B cell (primary cell): ENCODE data around the gene RASD1. TPM values are rescaled to one million over a fixed set of nuclear protein-coding genes. Genes with fewer than 3 reads are reported as not detected.

Experiments
- ATAC-seq: fragments of 200-7000 bp; cut with Tn5 transposase; one replicate; pipeline ENCODE4 v1.10.0; 2021; ENCODE audit warnings: low read depth, mild to moderate bottlenecking, moderate number of reproducible peaks, moderate library complexity
- CTCF ChIA-PET: fragments of 350-600 bp; sonication (Branson Sonifier 250); formaldehyde crosslinking; loops from one replicate; lab custom pipeline; 2021; ENCODE audit warnings: antibody characterized with exemption, inconsistent platforms; lab: Charles Lee
- POLR2A ChIA-PET: fragments of 350-600 bp; sonication (Branson Sonifier 250); formaldehyde crosslinking; loops from one replicate; lab custom pipeline; 2021; ENCODE audit warnings: antibody characterized with exemption; lab: Charles Lee
- DNase-seq: peaks from one replicate; pipeline ENCODE4 v3.0.0; 2013
- H2AFZ ChIP-seq: 2 replicates; pipeline ENCODE4 v1.6.1; 2012; ENCODE audit warnings: mild to moderate bottlenecking, low read depth, low read length; ENCODE audit not compliant: insufficient read depth, poor library complexity, severe bottlenecking
- H3K27ac ChIP-seq, 2 donors: 1 replicate in 1 of 2; 2 replicates in 1 of 2; pipeline ENCODE4 v1.5.1; 2012 to 2013; ENCODE audit warnings: low read length in 2 of 2, mild to moderate bottlenecking in 2 of 2, moderate library complexity in 1 of 2
- H3K27me3 ChIP-seq, 4 experiments: fragments of 200-600 bp in 1 of 4; sonication (generic) in 1 of 4; replicated peaks in 1 of 4; 1 replicate in 2 of 4; 2 replicates in 2 of 4; pipeline versions ENCODE4 v1.6.1 to v1.7.0; 2013 to 2016; ENCODE audit warnings: low read length in 3 of 4, mild to moderate bottlenecking in 2 of 4, mixed read lengths in 1 of 4, moderate library complexity in 1 of 4; ENCODE audit not compliant: insufficient read depth in 4 of 4, control insufficient read depth in 3 of 4; ENCODE audit errors: control extremely low read depth in 1 of 4
- H3K36me3 ChIP-seq, 2 experiments: replicated peaks in 1 of 2; 1 replicate in 1 of 2; 2 replicates in 1 of 2; pipeline versions ENCODE4 v1.6.1 to v1.7.1; 2013; ENCODE audit warnings: low read length in 1 of 2; ENCODE audit not compliant: insufficient read depth in 2 of 2, control insufficient read depth in 1 of 2; ENCODE audit errors: control extremely low read depth in 1 of 2, extremely low read depth in 1 of 2
- H3K4me1 ChIP-seq, 2 donors: fragments of 200-600 bp in 1 of 2; sonication (generic) in 1 of 2; 1 replicate in 1 of 2; 2 replicates in 1 of 2; pipeline versions ENCODE4 v1.5.1 to v1.6.1; 2013 to 2017; ENCODE audit warnings: low read length in 2 of 2; ENCODE audit not compliant: control insufficient read depth in 2 of 2, insufficient read depth in 2 of 2
- H3K4me2 ChIP-seq: replicated peaks from 2 replicates; pipeline ENCODE3; 2012; ENCODE audit warnings: mild to moderate bottlenecking, low read depth, low read length; ENCODE audit not compliant: poor library complexity, severe bottlenecking
- H3K4me3 ChIP-seq, 5 experiments: fragments of 200-600 bp in 1 of 5; sonication (generic) in 1 of 5; 1 replicate in 3 of 5; 2 replicates in 2 of 5; pipeline versions ENCODE4 v1.5.1 to v1.7.0; 2011 to 2016; ENCODE audit warnings: low read length in 4 of 5, mild to moderate bottlenecking in 4 of 5, low read depth in 2 of 5, control low read depth in 1 of 5, moderate library complexity in 1 of 5; ENCODE audit not compliant: insufficient read depth in 1 of 5; ENCODE audit errors: control extremely low read depth in 1 of 5, extremely low read depth in 1 of 5
- H3K79me2 ChIP-seq: fragments of 200-600 bp; sonication (generic); one replicate; pipeline ENCODE4 v1.6.0; 2016; ENCODE audit warnings: low read length; ENCODE audit not compliant: control insufficient read depth, insufficient read depth
- H3K9ac ChIP-seq: fragments of 200-600 bp; sonication (generic); 2 replicates; pipeline ENCODE4 v1.6.1; 2017; ENCODE audit warnings: mild to moderate bottlenecking, low read length, moderate library complexity
- H3K9me3 ChIP-seq, 3 donors: one replicate each; pipeline versions ENCODE4 v1.6.1 to v1.7.1; 2013; ENCODE audit warnings: low read length in 2 of 3; ENCODE audit not compliant: control insufficient read depth in 2 of 3, insufficient read depth in 1 of 3; ENCODE audit errors: control extremely low read depth in 1 of 3
- H4K20me1 ChIP-seq: 2 replicates; pipeline ENCODE4 v1.6.0; 2012; ENCODE audit warnings: mild to moderate bottlenecking, low read length; ENCODE audit not compliant: insufficient read depth, control insufficient read depth, poor library complexity, severe bottlenecking
- H3K27ac Mint-ChIP-seq: one replicate; pipeline ENCODE4 v1.8.0; 2021; ENCODE audit warnings: mixed read lengths
- H3K27me3 Mint-ChIP-seq: one replicate; pipeline ENCODE4 v1.8.0; 2021; ENCODE audit warnings: mixed read lengths
- H3K4me1 Mint-ChIP-seq: one replicate; pipeline ENCODE4 v1.8.0; 2021; ENCODE audit warnings: mixed read lengths
- H3K4me3 Mint-ChIP-seq: one replicate; pipeline ENCODE4 v1.8.0; 2021; ENCODE audit warnings: mixed read lengths
- H3K9me3 Mint-ChIP-seq: one replicate; pipeline ENCODE4 v1.8.0; 2022; ENCODE audit warnings: mixed read lengths; ENCODE audit not compliant: insufficient read depth
- EZH2 ChIP-seq: IDR thresholded peaks from 2 replicates; pipeline ENCODE4 v1.6.1; 2012; ENCODE audit warnings: borderline replicate concordance, low read depth, mild to moderate bottlenecking, moderate library complexity, low read length; ENCODE audit not compliant: insufficient read depth, poor library complexity, severe bottlenecking
- WGBS: methylation state at CpG from one replicate; pipeline ENCODE4 v1.1.5; 2013; ENCODE audit warnings: missing lambda C conversion rate; ENCODE audit not compliant: insufficient coverage; 5-methylcytosine and 5-hydroxymethylcytosine counted together
- intact Hi-C: fragments of 100-400 bp; cut with micrococcal nuclease; formaldehyde crosslinking; loops from one replicate; pipeline ENCODE4 v1.10.0; 2022
- polyA plus RNA-seq: library from polyadenylated mRNA; depleted of rRNA; stranded (reverse); fragments of >200 nt; gene quantifications from 2 replicates; pipeline ENCODE4 v1.2.3, GENCODE V29; 2012
- total RNA-seq, 2 donors: library from RNA; stranded (reverse); fragments of 120-200 nt in 1 of 2; gene quantifications; 1 replicate in 1 of 2; 2 replicates in 1 of 2; pipeline versions ENCODE4 v1.2.3 to v1.2.4, GENCODE V29; 2013 to 2022
- TF ChIP-seq, protein P1 (sequence below): fragments of 200-600 bp; IDR thresholded peaks from one replicate; pipeline ENCODE4 v1.8.0; 2022; ENCODE audit warnings: antibody characterized with exemption, mild to moderate bottlenecking

Gene RASD1
- total and polyA plus RNA-seq, 2 donors (not counting 1 experiment from before 2014, with no cell fraction given): 0.95 to 3.2 TPM

DNA sequence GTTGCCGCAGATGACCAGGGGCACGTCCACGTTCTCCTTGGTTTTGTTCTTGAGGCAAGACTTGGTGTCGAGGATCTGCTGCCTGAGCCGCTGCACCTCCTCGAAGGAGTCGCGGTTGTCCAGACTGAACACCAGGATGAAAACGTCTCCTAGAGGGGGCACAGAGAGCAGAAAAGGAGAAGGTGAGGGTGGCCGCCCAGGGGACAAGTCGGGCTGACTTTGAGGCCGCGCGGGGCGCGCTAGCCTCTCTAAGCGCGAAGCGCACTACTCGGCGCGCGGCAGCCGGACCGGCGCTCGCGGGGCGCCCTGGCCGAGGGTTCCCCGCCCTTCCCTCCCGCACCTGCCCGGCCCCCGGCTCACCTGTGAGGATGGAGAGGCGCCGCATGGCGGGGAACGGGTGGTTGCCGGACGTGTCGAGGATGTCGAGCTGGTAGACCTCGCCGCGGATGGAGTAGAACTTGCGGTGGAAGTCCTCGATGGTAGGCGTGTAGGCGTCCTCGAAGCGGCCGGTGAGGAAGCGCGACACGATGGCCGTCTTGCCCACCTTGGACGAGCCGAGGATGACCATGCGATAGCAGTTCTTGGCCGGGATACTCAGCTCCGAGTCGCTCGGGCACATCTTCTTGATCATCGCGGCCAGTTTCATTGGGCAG lies 533 bp downstream of the RASD1 start:
- peak; percentile 58 for DNase-seq
- CTCF ChIA-PET: interaction anchor here (1.0 to 4.1 kb wide), 8 partner anchors 12 to 211 kb away, joined by 3 to 121 read pairs (median 4); no protein-coding TSS in a partner anchor
- peaks cover 22% of the 10 kb centered on the region for H3K4me1 Mint-ChIP-seq
- Histone ChIP-seq H3K27ac (no peak overlapping the region), H3K9me3 (peaks cover 0 to 5% (median 0%) of the 10 kb centered on the region in 3 donors), H3K4me3 (peak overlapping the region; percentile 42 to 67 (median 58)), H3K4me1 (peaks cover 24% of the 10 kb centered on the region in 2 donors), H3K9ac (peak overlapping the region; percentile 72), H3K36me3 (peaks cover 0 to 11% of the 10 kb centered on the region in 2 experiments), H3K4me2 (peak overlapping the region; percentile 100), H3K79me2 (no peaks in the 10 kb centered on the region), H2AFZ (peak overlapping the region; percentile 70), H3K27me3 (peaks cover 0 to 29% (median 6%) of the 10 kb centered on the region in 4 experiments), H4K20me1 (peaks cover 8% of the 10 kb centered on the region)
- H3K27ac Mint-ChIP-seq: no peak overlapping the region
- H3K27me3 Mint-ChIP-seq: peaks cover 5% of the 10 kb centered on the region
- H3K9me3 Mint-ChIP-seq: no peaks in the 10 kb centered on the region
- WGBS: under 1% methylated on average over 65 of the region's 65 CpGs
- TF ChIP-seq, protein P1, sequence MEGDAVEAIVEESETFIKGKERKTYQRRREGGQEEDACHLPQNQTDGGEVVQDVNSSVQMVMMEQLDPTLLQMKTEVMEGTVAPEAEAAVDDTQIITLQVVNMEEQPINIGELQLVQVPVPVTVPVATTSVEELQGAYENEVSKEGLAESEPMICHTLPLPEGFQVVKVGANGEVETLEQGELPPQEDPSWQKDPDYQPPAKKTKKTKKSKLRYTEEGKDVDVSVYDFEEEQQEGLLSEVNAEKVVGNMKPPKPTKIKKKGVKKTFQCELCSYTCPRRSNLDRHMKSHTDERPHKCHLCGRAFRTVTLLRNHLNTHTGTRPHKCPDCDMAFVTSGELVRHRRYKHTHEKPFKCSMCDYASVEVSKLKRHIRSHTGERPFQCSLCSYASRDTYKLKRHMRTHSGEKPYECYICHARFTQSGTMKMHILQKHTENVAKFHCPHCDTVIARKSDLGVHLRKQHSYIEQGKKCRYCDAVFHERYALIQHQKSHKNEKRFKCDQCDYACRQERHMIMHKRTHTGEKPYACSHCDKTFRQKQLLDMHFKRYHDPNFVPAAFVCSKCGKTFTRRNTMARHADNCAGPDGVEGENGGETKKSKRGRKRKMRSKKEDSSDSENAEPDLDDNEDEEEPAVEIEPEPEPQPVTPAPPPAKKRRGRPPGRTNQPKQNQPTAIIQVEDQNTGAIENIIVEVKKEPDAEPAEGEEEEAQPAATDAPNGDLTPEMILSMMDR: no peak
- intact Hi-C loops: loop anchor here (1.0 to 5.0 kb wide), 6 partner anchors 18 to 542 kb away; partner anchors contain the start of genes ATPAF2, GID4 and PEMT
- peak overlapping the region; percentile 92 for H3K4me3 Mint-ChIP-seq
- POLR2A ChIA-PET: no interaction called here
- ATAC-seq: no peak

DNA sequence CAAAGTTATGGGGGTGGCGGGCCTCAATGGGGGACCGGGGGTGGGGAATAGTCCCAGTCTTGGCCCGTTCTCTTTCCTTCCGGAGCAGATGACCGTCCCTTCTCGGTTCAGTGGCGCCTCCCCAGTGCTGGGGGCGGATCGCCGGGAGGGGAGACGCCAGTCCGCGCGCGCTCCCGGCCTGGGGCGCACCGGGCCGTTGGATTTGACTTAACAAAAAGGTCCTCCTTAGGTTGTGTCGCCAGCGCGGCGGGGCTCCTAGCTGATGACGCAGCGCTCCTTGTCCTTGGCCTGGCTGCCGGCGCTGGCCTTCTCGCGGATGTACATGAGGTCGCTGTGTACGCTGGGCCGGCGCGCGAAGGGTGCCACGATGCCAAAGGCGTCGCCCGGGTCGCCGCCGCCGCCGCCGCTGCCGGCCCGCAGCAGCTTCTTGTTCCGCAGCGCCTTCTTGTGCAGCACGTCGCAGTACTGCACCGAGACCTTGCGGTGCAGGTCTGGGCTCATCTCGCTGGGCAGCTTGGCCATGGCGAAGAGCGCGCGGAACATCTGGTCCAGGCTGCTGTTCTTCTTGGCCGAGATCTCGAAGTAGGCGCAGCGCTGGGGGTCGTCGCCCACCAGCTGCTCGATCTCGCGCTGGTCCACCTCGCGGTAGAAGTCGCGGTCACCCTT lies 1.2 kb downstream of the RASD1 start:
- WGBS: 3% methylated on average over 71 of the region's 71 CpGs
- Mint-ChIP-seq H3K27me3 (peaks cover 5% of the 10 kb centered on the region), H3K4me1 (peaks cover 22% of the 10 kb centered on the region), H3K4me3 (peak overlapping the region; percentile 92), H3K27ac (no peak overlapping the region), H3K9me3 (no peaks in the 10 kb centered on the region)
- Histone ChIP-seq H3K4me1 (peaks cover 24% of the 10 kb centered on the region in 2 donors), H3K4me3 (peak overlapping the region in 4 of 5 experiments; percentile 8 to 67 (median 15)), H3K9ac (peak overlapping the region; percentile 72), H2AFZ (peak overlapping the region; percentile 70), H3K4me2 (peak overlapping the region; percentile 100), H3K36me3 (peaks cover 0 to 11% of the 10 kb centered on the region in 2 experiments), H3K27me3 (peaks cover 0 to 29% (median 6%) of the 10 kb centered on the region in 4 experiments), H3K9me3 (peaks cover 0 to 5% (median 0%) of the 10 kb centered on the region in 3 donors), H4K20me1 (peaks cover 8% of the 10 kb centered on the region), H3K79me2 (no peaks in the 10 kb centered on the region), H3K27ac (no peak overlapping the region)
- ATAC-seq (no peak), DNase-seq (peak; percentile 60)
- intact Hi-C loops: loop anchor here (1.0 to 5.0 kb wide), 3 partner anchors 18 to 542 kb away; partner anchors contain the start of genes ATPAF2 and GID4
- POLR2A ChIA-PET: no interaction called here
- CTCF ChIA-PET: interaction anchor here (3.5 to 4.1 kb wide), 2 partner anchors 141 to 145 kb away, joined by 30 to 121 read pairs; no protein-coding TSS in a partner anchor
- TF ChIP-seq, protein P1: no peak
- peak; percentile 29 for TF ChIP-seq EZH2
